ENCODE measurements around the gene SCN5A. TPM values are rescaled to one million over a fixed set of nuclear protein-coding genes. Genes with fewer than 3 reads are reported as not detected.

Gene SCN5A
- total RNA-seq, 1 experiment from 2014 or later = 4.7 TPM

DNA sequence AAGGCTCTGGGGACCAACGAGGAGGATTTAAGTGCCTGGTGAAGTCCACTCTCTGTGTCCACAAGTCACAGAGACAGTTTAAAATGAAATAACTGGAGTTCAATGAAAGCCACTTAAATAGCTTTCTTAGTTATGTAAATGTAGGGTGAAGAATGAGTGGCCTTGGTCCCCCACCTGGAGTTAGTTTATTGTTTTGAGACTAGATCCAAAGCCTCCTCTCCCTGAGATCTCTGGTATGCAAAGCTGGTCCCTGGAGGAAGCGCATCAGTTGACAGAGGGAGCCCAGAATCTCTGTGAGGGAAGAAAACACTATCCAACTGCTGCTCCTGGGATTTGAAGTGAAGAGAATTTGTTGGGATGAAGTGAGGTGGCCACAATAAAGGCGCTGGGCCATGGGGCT lies 112.8 kb downstream of the SCN5A start:
- no peak overlapping the region for H3K4me3 ChIP-seq
- intact Hi-C loops (cut with micrococcal nuclease; ENCODE audit: unreplicated experiment) = no loop called here
- no peak for TF ChIP-seq EZH2 (IDR thresholded peaks at IDR 0.05; ENCODE audit: low read depth)
- TF ChIP-seq, protein P1, sequence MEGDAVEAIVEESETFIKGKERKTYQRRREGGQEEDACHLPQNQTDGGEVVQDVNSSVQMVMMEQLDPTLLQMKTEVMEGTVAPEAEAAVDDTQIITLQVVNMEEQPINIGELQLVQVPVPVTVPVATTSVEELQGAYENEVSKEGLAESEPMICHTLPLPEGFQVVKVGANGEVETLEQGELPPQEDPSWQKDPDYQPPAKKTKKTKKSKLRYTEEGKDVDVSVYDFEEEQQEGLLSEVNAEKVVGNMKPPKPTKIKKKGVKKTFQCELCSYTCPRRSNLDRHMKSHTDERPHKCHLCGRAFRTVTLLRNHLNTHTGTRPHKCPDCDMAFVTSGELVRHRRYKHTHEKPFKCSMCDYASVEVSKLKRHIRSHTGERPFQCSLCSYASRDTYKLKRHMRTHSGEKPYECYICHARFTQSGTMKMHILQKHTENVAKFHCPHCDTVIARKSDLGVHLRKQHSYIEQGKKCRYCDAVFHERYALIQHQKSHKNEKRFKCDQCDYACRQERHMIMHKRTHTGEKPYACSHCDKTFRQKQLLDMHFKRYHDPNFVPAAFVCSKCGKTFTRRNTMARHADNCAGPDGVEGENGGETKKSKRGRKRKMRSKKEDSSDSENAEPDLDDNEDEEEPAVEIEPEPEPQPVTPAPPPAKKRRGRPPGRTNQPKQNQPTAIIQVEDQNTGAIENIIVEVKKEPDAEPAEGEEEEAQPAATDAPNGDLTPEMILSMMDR (conservative IDR thresholded peaks at IDR 0.05) = no peak
- ChIA-PET POLR2A (ENCODE audit: unreplicated experiment) (no interaction called here), CTCF (no interaction called here)
- no peaks in the 10 kb centered on the region for H3K9me2 ChIP-seq (ENCODE audit: insufficient read depth)
- H3K27ac ChIP-seq = no peak overlapping the region
- no peaks in the 10 kb centered on the region for H3K9me3 ChIP-seq (ENCODE audit: insufficient read depth, low read depth)
- H3K27me3 ChIP-seq (ENCODE audit: insufficient read depth, low read depth) = no peaks in the 10 kb centered on the region
- H2AFZ ChIP-seq = no peak overlapping the region
- no TSS peak for BruUV-seq (replicated peaks)
- H3K4me2 ChIP-seq = no peak overlapping the region
- no peak for DNase-seq
- no peaks in the 10 kb centered on the region for H3K4me1 ChIP-seq (replicated peaks; ENCODE audit: insufficient read depth)
- H3K36me3 ChIP-seq (ENCODE audit: low read depth) = no peaks in the 10 kb centered on the region
- no peaks in the 10 kb centered on the region for H4K20me1 ChIP-seq (ENCODE audit: insufficient read depth)
- H3F3A ChIP-seq (ENCODE audit: insufficient read depth, low read depth) = no peaks in the 10 kb centered on the region
- H3K79me2 ChIP-seq (ENCODE audit: low read depth) = no peaks in the 10 kb centered on the region

DNA sequence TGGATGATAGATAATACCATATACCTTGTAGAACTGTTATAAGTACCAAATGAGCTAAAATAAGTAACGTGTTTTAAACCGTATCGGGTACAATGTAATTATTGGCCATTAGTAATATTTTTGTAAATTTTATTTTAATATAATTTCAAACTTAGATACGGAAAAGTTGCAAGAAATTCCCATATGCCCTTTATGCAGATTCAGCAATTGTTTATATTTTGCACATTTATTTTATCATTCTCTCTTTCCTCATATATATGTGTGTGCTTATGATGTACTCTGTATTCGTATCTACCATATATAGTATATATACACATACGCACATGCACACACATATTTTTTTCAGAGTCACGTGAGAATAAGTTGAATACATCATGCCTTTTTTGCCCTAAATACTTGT lies 114.9 kb downstream of the SCN5A start:
- BruUV-seq (replicated peaks) = no TSS peak
- H3K4me2 ChIP-seq = no peak overlapping the region
- H4K20me1 ChIP-seq (ENCODE audit: insufficient read depth) = no peaks in the 10 kb centered on the region
- no peak overlapping the region for H3K4me3 ChIP-seq
- no peaks in the 10 kb centered on the region for H3K27me3 ChIP-seq (ENCODE audit: insufficient read depth, low read depth)
- intact Hi-C loops (cut with micrococcal nuclease; ENCODE audit: unreplicated experiment) = no loop called here
- H3F3A ChIP-seq (ENCODE audit: insufficient read depth, low read depth) = no peaks in the 10 kb centered on the region
- no peak overlapping the region for H3K27ac ChIP-seq
- ChIA-PET POLR2A (ENCODE audit: unreplicated experiment) (no interaction called here), CTCF (no interaction called here)
- no peaks in the 10 kb centered on the region for H3K9me3 ChIP-seq (ENCODE audit: insufficient read depth, low read depth)
- no peak for TF ChIP-seq EZH2 (IDR thresholded peaks at IDR 0.05; ENCODE audit: low read depth)
- TF ChIP-seq, protein P1 (conservative IDR thresholded peaks at IDR 0.05) = no peak
- no peaks in the 10 kb centered on the region for H3K9me2 ChIP-seq (ENCODE audit: insufficient read depth)
- H3K79me2 ChIP-seq (ENCODE audit: low read depth) = no peaks in the 10 kb centered on the region
- no peak overlapping the region for H2AFZ ChIP-seq
- no peaks in the 10 kb centered on the region for H3K36me3 ChIP-seq (ENCODE audit: low read depth)
- H3K4me1 ChIP-seq (replicated peaks; ENCODE audit: insufficient read depth) = no peaks in the 10 kb centered on the region
- DNase-seq = no peak

DNA sequence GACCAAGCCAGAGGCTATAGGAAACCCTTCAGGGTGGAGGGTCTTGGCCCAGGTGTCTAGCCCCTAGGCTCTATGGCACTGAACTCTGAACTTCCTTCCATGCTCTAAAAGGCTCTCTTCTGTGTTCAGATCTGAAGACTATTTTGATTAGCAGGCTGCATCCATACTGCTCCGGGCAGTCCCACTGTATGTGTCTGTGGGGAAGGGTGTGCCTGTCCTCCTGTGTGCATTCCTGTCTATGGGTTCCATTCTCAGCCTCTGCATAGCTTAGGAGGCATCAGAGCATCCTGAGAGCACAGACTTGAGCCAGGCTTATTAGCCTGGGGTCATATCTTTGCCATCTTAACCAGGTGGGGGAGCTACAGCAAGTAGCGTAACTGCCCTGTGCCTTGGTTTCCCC lies 115.3 kb downstream of the SCN5A start:
- Histone ChIP-seq H3K9me2 (ENCODE audit: insufficient read depth) (no peaks in the 10 kb centered on the region), H3K27me3 (ENCODE audit: insufficient read depth, low read depth) (no peaks in the 10 kb centered on the region), H3K4me3 (no peak overlapping the region), H3K9me3 (ENCODE audit: insufficient read depth, low read depth) (no peaks in the 10 kb centered on the region), H4K20me1 (ENCODE audit: insufficient read depth) (no peaks in the 10 kb centered on the region), H3K27ac (no peak overlapping the region), H3F3A (ENCODE audit: insufficient read depth, low read depth) (no peaks in the 10 kb centered on the region), H2AFZ (no peak overlapping the region), H3K4me1 (replicated peaks; ENCODE audit: insufficient read depth) (no peaks in the 10 kb centered on the region), H3K79me2 (ENCODE audit: low read depth) (no peaks in the 10 kb centered on the region), H3K4me2 (no peak overlapping the region), H3K36me3 (ENCODE audit: low read depth) (no peaks in the 10 kb centered on the region)
- no TSS peak for BruUV-seq (replicated peaks)
- ChIA-PET POLR2A (ENCODE audit: unreplicated experiment) (no interaction called here), CTCF (no interaction called here)
- DNase-seq = no peak
- TF ChIP-seq, protein P1 (conservative IDR thresholded peaks at IDR 0.05) = no peak
- no peak for TF ChIP-seq EZH2 (IDR thresholded peaks at IDR 0.05; ENCODE audit: low read depth)
- intact Hi-C loops (cut with micrococcal nuclease; ENCODE audit: unreplicated experiment) = no loop called here

All from PC-9 (cell line).